NCI-H526 treated with DMSO at 0.1 percent for 48 hours (cell line): Measurements from ENCODE around the gene PEA15.

Experiments
- DNase-seq: peaks from one replicate; lab custom pipeline; 2025; lab: John Stamatoyannopoulos, UW

PEA15 gene

GRCh38 chr1:160208557-160209320 is 3.6 kb downstream of the PEA15 start:
- DNase-seq: no peak

GRCh38 chr1:160209321-160210046 is 4.3 kb downstream of the PEA15 start:
- no peak for DNase-seq

GRCh38 chr1:160210561-160210960 is 5.4 kb downstream of the PEA15 start:
- DNase-seq: no peak

GRCh38 chr1:160211046-160211790 is 6.0 kb downstream of the PEA15 start:
- DNase-seq: no peak

GRCh38 chr1:160214481-160215140 is 9.4 kb downstream of the PEA15 start:
- DNase-seq: no peak

GRCh38 chr1:160216301-160216700 is 11.1 kb downstream of the PEA15 start:
- DNase-seq: no peak

GRCh38 chr1:160217481-160218051 is 12.4 kb downstream of the PEA15 start:
- no peak for DNase-seq

GRCh38 chr1:160219062-160219929 is 14.1 kb downstream of the PEA15 start:
- peak; percentile 15 for DNase-seq

- no peak for DNase-seq
These were observed 15.1 kb downstream of the PEA15 start for GRCh38 chr1:160220301-160220700.

GRCh38 chr1:160221089-160221488 is 15.9 kb downstream of the PEA15 start:
- no peak for DNase-seq

GRCh38 chr1:160222546-160222945 is 17.4 kb downstream of the PEA15 start:
- DNase-seq: no peak

GRCh38 chr1:160224606-160225005 is 19.4 kb downstream of the PEA15 start:
- DNase-seq: no peak

- DNase-seq: no peak
These were observed 20.2 kb downstream of the PEA15 start for GRCh38 chr1:160225345-160225744.

- DNase-seq: no peak
These were observed 21.4 kb downstream of the PEA15 start for GRCh38 chr1:160226623-160227022.

- DNase-seq: no peak
These were observed 21.9 kb downstream of the PEA15 start for GRCh38 chr1:160227034-160227433.

GRCh38 chr1:160227561-160227960 is 22.4 kb downstream of the PEA15 start:
- DNase-seq: no peak

GRCh38 chr1:160228431-160228830 is 23.2 kb downstream of the PEA15 start:
- no peak for DNase-seq

GRCh38 chr1:160232911-160233310 is 27.7 kb downstream of the PEA15 start:
- DNase-seq: no peak

- no peak for DNase-seq
These were observed 31.6 kb downstream of the PEA15 start for GRCh38 chr1:160236806-160237205.

- no peak for DNase-seq
These were observed 32.4 kb downstream of the PEA15 start for GRCh38 chr1:160237558-160237957.

- DNase-seq: no peak
These were observed 33.2 kb downstream of the PEA15 start for GRCh38 chr1:160238408-160238807.
